Activated naive CD4-positive, alpha-beta T cell treated with anti-CD3 and anti-CD28 coated beads, Interleukin-2, amount 50 U/mL, for 24 hours (primary cell): ENCODE data around the gene MZT2B.
A peak's percentile ranks its signal among the peaks of the same experiment; 100 is the strongest.
"Not testable (repeated sequence)": the region's sequence is repeated elsewhere in the genome, so short reads cannot be mapped to it uniquely, and the experiment has no call there.

Experiments
- H3K27ac Mint-ChIP-seq: one replicate; pipeline ENCODE4 v1.8.0; 2021; ENCODE audit warnings: mild to moderate bottlenecking, mixed read lengths
- H3K27me3 Mint-ChIP-seq: one replicate; pipeline ENCODE4 v1.8.0; 2021; ENCODE audit warnings: mixed read lengths
- H3K36me3 Mint-ChIP-seq: one replicate; pipeline ENCODE4 v1.8.0; 2021; ENCODE audit warnings: mixed read lengths
- H3K4me1 Mint-ChIP-seq: one replicate; pipeline ENCODE4 v1.8.0; 2021; ENCODE audit warnings: mixed read lengths
- H3K4me3 Mint-ChIP-seq: one replicate; pipeline ENCODE4 v1.8.0; 2021; ENCODE audit warnings: mild to moderate bottlenecking, mixed read lengths
- H3K9me3 Mint-ChIP-seq: one replicate; pipeline ENCODE4 v1.8.0; 2021; ENCODE audit warnings: mixed read lengths

The MZT2B gene

DNA sequence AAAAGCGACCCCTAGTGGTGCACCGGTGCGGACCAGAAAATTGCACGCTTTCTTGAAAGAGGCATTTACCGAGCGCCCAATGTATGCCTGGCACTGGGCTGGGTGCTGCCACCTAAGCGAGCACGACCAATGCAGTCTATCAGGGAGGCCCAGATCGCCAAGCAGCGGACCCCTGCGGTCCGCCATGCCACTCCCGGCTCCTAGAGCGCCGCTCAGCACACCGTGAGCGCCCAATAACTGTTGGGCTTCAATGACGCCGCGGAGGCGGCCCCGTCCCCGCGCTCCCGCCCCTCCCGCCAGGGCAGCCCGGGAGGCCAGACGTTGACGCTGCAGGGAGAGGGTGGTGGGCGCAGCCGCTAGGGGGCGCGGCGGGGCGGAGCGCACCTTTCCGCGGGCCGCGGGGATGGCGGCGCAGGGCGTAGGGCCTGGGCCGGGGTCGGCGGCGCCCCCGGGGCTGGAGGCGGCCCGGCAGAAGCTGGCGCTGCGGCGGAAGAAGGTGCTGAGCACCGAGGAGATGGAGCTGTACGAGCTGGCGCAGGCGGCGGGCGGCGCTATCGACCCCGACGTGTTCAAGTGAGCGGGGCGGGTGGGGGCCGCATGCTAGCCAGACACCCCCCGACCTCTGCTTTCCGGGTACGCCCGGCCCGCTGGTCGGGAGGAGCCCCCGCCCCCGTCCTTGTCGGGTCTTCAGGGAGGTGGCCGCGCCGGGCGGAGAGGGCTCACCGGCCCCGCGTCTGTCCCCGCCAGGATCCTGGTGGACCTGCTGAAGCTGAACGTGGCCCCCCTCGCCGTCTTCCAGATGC is at the start of gene MZT2B:
MZT2B (plus strand) TSS at position 383 of the 803 bp plus-strand sequence; CDS start at position 404, 21 bp downstream.
- Mint-ChIP-seq H3K27ac (peak within 1 kb of the TSS; percentile 94), H3K4me1 (peaks cover 15% of the 10 kb centered on the region), H3K4me3 (peak within 1 kb of the TSS; percentile 89)
- H3K27me3 Mint-ChIP-seq, H3K9me3 Mint-ChIP-seq, H3K36me3 Mint-ChIP-seq: not testable (repeated sequence)

DNA sequence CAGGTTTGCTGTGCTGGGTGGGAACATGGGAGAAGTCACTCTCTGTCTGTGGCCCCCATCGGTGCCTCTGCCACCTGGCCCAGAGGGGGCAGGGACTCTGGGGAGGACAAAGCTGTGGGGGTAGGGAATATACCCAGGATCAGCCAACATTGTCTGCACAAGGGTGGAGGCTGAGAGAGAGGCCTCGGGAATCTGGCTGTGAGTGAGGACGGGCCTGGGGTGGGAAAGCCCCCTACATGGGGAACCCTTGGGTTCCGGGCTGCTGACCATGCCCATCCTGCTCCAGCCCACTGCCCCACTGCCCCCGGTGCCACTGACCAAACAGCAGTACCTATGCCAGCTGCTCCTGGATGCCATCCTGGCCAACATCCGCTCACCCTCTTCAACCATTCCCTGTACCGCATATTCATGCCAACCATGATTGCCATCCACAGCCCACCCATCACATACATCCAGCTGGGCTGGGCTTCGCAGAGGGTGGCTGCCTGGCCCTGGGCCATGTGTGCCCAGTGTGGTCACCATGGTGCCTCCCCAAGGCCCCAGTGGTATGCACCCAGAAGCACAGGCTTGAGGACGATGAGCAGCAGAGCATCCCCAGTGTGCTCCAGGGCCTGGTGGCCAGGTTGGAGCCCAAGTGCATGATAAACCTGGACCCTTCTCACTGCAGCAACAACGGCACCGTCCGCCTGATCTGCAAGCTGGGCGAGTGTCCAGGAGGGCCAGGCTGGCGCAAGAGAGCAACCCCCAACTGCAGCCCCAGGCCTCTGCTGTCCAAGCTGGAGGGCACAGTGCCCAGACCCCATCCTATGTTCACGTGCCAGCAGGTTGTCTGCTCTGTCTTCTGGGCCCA is 46.1 kb upstream of the MZT2B start:
- Mint-ChIP-seq H3K4me1 (peaks cover 4% of the 10 kb centered on the region), H3K4me3 (no peak overlapping the region), H3K27me3 (no peaks in the 10 kb centered on the region), H3K27ac (no peak overlapping the region), H3K36me3 (no peaks in the 10 kb centered on the region), H3K9me3 (no peaks in the 10 kb centered on the region)

DNA sequence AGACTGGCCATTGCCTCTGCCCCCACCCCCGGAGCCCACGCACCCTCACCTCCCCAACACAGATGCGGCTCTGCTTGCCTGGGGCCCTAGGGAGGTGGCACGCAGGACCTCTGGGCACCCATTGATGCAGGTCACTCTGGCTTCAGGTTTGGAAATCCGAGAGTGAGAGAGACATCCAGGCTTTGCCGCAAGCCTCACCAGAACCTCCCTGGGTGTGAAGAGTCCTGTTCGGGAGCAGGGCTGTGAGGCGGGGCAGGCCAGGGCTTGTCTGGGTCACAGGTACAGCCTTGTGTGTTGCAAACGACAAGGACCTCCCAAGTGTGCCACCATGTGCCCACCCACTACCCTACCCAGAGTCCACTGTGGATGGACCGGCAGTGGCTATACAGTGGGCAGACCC is 45.5 kb upstream of the MZT2B start:
- not testable (repeated sequence) for H3K27ac Mint-ChIP-seq, H3K9me3 Mint-ChIP-seq, H3K27me3 Mint-ChIP-seq, H3K36me3 Mint-ChIP-seq, H3K4me1 Mint-ChIP-seq, H3K4me3 Mint-ChIP-seq

DNA sequence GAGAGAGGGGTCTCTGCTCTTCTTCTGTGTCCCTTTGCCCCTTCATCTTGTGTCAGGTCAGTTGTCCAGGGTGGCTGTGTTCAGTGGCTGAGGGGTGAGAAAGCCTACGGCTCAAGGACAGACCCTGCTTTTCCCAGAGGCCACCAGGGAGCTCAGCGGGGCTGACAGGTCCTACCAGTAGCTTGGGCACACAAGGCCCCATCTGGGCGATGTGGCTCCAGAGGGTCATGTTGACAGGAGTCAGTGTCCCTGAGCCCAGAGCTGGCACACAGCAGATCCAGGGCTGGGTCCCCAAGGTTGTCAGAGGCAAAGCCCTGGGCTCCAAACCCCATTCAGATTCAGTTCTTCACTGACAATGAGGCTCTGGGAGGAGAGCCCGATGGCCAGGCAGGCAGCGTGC is 44.9 kb upstream of the MZT2B start:
- not testable (repeated sequence) for H3K4me1 Mint-ChIP-seq, H3K36me3 Mint-ChIP-seq, H3K9me3 Mint-ChIP-seq, H3K27ac Mint-ChIP-seq, H3K4me3 Mint-ChIP-seq, H3K27me3 Mint-ChIP-seq

DNA sequence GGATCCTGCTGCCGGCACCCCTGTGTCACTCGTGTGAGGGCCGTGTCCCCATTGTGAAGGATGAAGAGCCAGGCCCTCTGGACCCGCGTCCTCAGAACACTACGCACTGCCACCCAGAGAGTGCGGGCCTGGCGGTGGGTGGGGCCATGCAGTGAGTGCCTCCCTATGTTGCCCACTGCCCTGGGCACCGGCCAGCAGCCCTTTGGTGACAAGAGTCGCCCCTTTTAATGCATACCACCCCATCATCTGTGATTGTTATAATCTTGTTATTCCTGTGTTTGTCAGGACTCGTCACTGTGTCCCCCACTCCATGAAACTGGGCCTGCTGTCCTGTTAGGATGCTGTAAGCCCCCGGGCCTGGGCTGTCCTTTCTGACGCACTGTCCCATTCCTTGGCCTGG is 43.7 kb upstream of the MZT2B start:
- not testable (repeated sequence) for H3K27me3 Mint-ChIP-seq, H3K4me1 Mint-ChIP-seq

DNA sequence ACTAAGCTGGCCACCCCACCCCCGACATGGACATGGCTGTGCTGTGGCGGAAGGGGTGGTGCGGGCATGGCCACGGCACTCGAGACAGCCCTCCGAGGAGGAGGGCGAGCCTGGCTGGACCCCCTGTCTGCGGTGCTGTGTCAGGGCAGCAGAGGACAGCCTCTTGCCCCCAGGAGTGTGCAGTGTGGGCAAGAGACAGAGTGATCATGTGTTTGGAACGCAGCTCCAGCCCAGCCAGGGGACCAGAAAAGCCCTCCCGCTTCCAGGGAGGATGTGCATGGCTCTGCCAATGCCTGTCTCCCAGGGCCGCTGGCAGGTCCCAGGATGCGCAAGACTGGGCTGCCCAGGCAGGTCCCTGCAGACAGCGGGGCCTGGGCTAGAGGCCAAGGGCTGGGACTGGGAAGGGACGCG is 43.2 kb upstream of the MZT2B start:
- H3K4me3 Mint-ChIP-seq, H3K27ac Mint-ChIP-seq, H3K36me3 Mint-ChIP-seq, H3K9me3 Mint-ChIP-seq, H3K4me1 Mint-ChIP-seq, H3K27me3 Mint-ChIP-seq: not testable (repeated sequence)

More for the DNA sequence above, 43.7 kb upstream of the MZT2B start:
- H3K27ac Mint-ChIP-seq, H3K36me3 Mint-ChIP-seq, H3K4me3 Mint-ChIP-seq, H3K9me3 Mint-ChIP-seq: not testable (repeated sequence)

- not testable (repeated sequence) for H3K4me3 Mint-ChIP-seq, H3K27ac Mint-ChIP-seq, H3K27me3 Mint-ChIP-seq, H3K36me3 Mint-ChIP-seq, H3K4me1 Mint-ChIP-seq, H3K9me3 Mint-ChIP-seq
Observed at GRCh38 chr2:130139331-130140280, 42.5 kb upstream of the MZT2B start.

DNA sequence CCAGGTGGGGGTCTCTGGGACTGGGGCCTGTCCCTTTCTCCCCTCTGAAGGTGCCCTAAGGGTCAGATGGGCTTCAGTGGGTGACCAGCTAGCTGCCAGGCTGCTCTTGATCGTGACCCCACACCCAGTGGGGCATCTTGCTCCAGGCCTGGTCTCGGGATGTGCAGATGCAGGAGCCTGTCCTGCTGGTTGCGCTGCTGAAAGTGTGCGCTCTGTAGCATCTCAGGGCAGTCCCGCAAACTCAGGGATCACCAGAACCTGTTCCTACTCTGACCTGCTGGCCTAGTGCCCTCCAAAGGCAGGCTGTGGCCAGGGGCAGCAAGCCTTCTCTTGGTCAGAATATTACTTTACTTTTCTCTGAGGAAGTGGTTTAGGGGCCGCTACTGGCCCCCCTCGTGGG is 41.5 kb upstream of the MZT2B start:
- H3K4me3 Mint-ChIP-seq, H3K27me3 Mint-ChIP-seq, H3K27ac Mint-ChIP-seq, H3K9me3 Mint-ChIP-seq, H3K36me3 Mint-ChIP-seq, H3K4me1 Mint-ChIP-seq: not testable (repeated sequence)

GRCh38 chr2:130141002-130141401 is 41.1 kb upstream of the MZT2B start:
- not testable (repeated sequence) for H3K36me3 Mint-ChIP-seq, H3K4me1 Mint-ChIP-seq, H3K4me3 Mint-ChIP-seq, H3K27me3 Mint-ChIP-seq, H3K27ac Mint-ChIP-seq, H3K9me3 Mint-ChIP-seq

DNA sequence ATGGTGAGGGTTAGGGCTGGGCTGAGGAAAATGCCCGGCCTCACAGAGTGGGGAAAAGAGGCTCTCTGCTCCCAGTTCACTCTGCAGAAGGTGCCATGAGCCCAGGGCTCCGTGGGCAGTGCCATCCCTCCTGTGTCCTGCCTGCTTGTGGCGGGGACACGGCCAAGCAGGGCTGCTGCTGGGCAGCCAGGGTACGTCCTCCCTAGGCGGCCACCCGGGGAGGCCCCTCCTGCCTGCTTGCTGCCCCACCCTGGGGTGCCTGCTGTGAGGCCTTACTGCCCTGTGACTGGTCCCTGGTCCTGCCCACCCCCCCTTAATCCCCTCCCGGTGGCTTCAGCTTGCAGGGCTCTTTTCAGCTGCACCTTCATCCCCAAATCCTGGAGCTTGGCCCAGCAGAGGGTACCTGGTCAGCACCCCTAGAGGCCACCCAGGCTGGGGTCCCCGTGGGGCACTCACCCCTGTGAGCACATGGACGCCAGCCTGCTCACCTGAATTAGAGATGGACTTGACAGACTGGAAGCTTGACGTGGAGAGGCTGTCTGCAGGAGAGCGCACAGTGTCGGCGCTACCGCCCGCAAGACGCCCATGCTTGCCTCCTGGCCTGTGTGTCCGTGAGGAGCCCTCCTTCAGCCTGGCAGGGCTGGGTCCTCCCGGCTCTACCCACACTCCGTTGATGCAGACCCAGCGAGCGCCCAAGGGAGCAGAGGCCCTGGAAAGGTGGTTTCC is 40.3 kb upstream of the MZT2B start:
- not testable (repeated sequence) for H3K4me3 Mint-ChIP-seq, H3K9me3 Mint-ChIP-seq, H3K27me3 Mint-ChIP-seq, H3K4me1 Mint-ChIP-seq, H3K27ac Mint-ChIP-seq, H3K36me3 Mint-ChIP-seq

DNA sequence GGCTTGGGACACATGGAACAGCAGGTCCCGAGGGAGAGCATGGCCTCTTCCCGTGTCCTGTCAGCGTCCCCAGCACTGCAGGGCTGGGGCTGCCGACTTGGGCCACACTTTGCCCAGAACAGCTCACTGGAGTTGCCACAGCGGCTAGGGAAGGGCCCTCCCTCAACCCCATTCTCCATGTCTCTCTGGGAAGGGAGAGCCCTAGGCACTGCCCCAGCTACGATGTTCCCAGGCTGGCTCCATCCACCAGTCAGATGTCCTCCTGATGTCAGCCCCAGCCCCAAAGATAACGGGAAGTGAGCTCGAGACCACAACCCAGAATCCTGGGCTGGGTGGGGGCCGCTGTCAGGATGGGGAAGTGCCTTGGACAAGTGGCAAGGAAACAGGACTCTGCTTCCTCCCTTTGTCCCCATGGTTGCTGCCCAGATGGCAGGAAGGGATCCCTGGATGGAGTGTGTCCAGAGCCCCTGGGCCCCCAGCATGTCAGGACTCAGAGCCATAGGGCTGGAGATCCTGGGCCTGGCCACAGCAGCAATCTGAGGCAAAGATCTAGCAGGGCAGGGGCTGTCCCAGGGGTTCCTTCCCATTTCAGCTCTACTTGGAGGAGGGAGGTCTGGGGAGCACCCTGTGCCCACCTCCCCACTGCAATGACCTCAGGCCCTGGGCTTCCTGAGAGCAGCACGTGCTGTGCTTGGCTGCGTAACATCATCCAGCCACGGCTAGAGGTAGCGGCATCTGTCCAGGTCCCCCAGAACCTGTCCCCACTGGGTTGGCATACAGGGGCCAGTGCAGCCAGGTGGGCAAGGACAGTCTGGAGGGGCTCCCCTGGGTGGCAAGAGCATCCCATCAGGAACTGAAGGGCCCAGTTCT is 39.4 kb upstream of the MZT2B start:
- H3K4me1 Mint-ChIP-seq, H3K9me3 Mint-ChIP-seq, H3K27me3 Mint-ChIP-seq, H3K36me3 Mint-ChIP-seq, H3K27ac Mint-ChIP-seq: not testable (repeated sequence)
- H3K4me3 Mint-ChIP-seq: peak overlapping the region; percentile 79

- not testable (repeated sequence) for H3K9me3 Mint-ChIP-seq, H3K4me1 Mint-ChIP-seq, H3K27ac Mint-ChIP-seq, H3K36me3 Mint-ChIP-seq, H3K27me3 Mint-ChIP-seq
- H3K4me3 Mint-ChIP-seq: peak overlapping the region; percentile 79
Observed at GRCh38 chr2:130143266-130144039, 38.6 kb upstream of the MZT2B start.

GRCh38 chr2:130145006-130145414 is 37.1 kb upstream of the MZT2B start, which contains the start of gene CCDC74B:
Gene CCDC74B (minus strand): TSS chr2:130145112. CDS start chr2:130144996, 116 bp downstream.
- not testable (repeated sequence) for H3K4me1 Mint-ChIP-seq, H3K27me3 Mint-ChIP-seq, H3K27ac Mint-ChIP-seq, H3K9me3 Mint-ChIP-seq, H3K36me3 Mint-ChIP-seq
- peak within 1 kb of the TSS; percentile 82 for H3K4me3 Mint-ChIP-seq

DNA sequence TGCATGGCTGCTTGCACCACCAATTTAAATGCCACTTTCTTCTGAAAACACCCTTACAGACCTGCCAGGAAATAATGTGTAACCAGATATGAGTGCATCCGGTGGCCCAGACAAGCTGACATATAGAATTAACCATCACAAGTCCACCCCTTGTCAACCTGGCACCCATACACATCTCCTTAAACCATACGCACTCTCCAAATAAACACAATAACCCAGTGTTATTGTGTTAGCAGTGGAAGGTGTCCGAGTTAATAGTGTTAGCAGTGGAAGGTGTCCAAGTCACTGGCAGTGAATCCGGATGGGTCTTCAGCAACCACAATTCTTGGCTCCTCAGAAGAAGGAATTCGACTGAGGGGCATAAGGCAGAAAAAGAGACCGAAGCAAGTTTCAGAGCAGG is 33.5 kb upstream of the MZT2B start:
- H3K9me3 Mint-ChIP-seq, H3K36me3 Mint-ChIP-seq, H3K27ac Mint-ChIP-seq, H3K4me3 Mint-ChIP-seq, H3K27me3 Mint-ChIP-seq, H3K4me1 Mint-ChIP-seq: not testable (repeated sequence)
